K562 (cell line): ENCODE measurements around the gene SGK1. TPM values are rescaled to one million over a fixed set of nuclear protein-coding genes. Genes with fewer than 3 reads are reported as not detected.

Experiments used
- ADNP ChIP-seq: fragments of 200-800 bp; sonication (Bioruptor generic); IDR thresholded peaks from 2 replicates; pipeline ENCODE4 v1.6.1; 2016; ENCODE audit warnings: missing genetic modification characterization, missing compliant biosample characterization
- ATF7 ChIP-seq: fragments of 450-650 bp; IDR thresholded peaks from 2 replicates; pipeline ENCODE4 v1.7.1; 2014; ENCODE audit warnings: mild to moderate bottlenecking, moderate library complexity
- BMI1 ChIP-seq: fragments of 150-350 bp; IDR thresholded peaks from 2 replicates; pipeline ENCODE4 v1.6.1; 2014; ENCODE audit warnings: low read length
- CBFA2T2 ChIP-seq: fragments of 450-650 bp; conservative IDR thresholded peaks from 2 replicates; pipeline ENCODE4 v1.6.1; 2017; ENCODE audit warnings: mild to moderate bottlenecking
- HDAC3 ChIP-seq: fragments of 450-650 bp; IDR thresholded peaks from 2 replicates; pipeline ENCODE4 v1.6.1; 2018; ENCODE audit warnings: borderline replicate concordance, mild to moderate bottlenecking, moderate library complexity; ENCODE audit not compliant: partially characterized antibody
- IFI16 ChIP-seq: fragments of 250-450 bp; sonication (Bioruptor Pico); IDR thresholded peaks from 2 replicates; pipeline ENCODE4 v2.1.2; 2022; ENCODE audit warnings: mild to moderate bottlenecking, inconsistent platforms
- KDM1A ChIP-seq, 2 experiments: fragments of 450-650 bp; IDR thresholded peaks; 2 replicates each; pipeline ENCODE4 v1.6.1; 2016; ENCODE audit warnings: mild to moderate bottlenecking in 2 of 2
- KLF16 ChIP-seq: IDR thresholded peaks from 2 replicates; pipeline ENCODE4 v1.6.1; 2016; ENCODE audit warnings: antibody characterized with exemption
- LEF1 ChIP-seq: fragments of 450-650 bp; IDR thresholded peaks from 2 replicates; pipeline ENCODE4 v1.6.1; 2016; ENCODE audit warnings: mild to moderate bottlenecking
- MIER1 ChIP-seq: fragments of 450-650 bp; IDR thresholded peaks from 2 replicates; pipeline ENCODE4 v1.6.1; 2016; ENCODE audit warnings: antibody characterized with exemption, mild to moderate bottlenecking, low read depth
- PHB ChIP-seq: fragments of 250-450 bp; sonication (Bioruptor Pico); IDR thresholded peaks from 2 replicates; pipeline ENCODE4 v1.5.0; 2021
- POLR3G ChIP-seq: IDR thresholded peaks from 2 replicates; pipeline ENCODE4 v1.6.1; 2011; ENCODE audit not compliant: insufficient read length, insufficient replicate concordance; ENCODE audit errors: extremely low read depth
- RFX5 ChIP-seq: IDR thresholded peaks from 2 replicates; pipeline ENCODE4 v1.6.1; 2011; ENCODE audit warnings: low read depth, mild to moderate bottlenecking, improper control_type of control experiment, low read length
- SAFB ChIP-seq: fragments of 200-400 bp; formaldehyde crosslinking; IDR thresholded peaks from 2 replicates; pipeline ENCODE4 v1.6.1; 2017; ENCODE audit warnings: low read depth, low read length, borderline replicate concordance
- SIN3B ChIP-seq: fragments of 450-650 bp; IDR thresholded peaks from 2 replicates; pipeline ENCODE4 v1.6.1; 2017; ENCODE audit warnings: low read depth, mild to moderate bottlenecking, moderate library complexity
- TEAD1 ChIP-seq, 2 experiments: fragments of 450-650 bp in 1 of 2; sonication (generic) in 1 of 2; formaldehyde crosslinking; IDR thresholded peaks; 2 replicates each; pipeline versions ENCODE4 v1.4.0 to v1.8.0; 2020 to 2022; ENCODE audit warnings: mild to moderate bottlenecking in 2 of 2, missing genetic modification reagents in 1 of 2
- ZNF316 ChIP-seq: fragments of 450-650 bp; IDR thresholded peaks from 2 replicates; pipeline ENCODE4 v1.6.1; 2016
- ZNF57 ChIP-seq: fragments of 450-650 bp; formaldehyde crosslinking; IDR thresholded peaks from 2 replicates; pipeline ENCODE4 v1.4.0; 2020; ENCODE audit warnings: mild to moderate bottlenecking, moderate library complexity
- polyA plus RNA-seq, 8 experiments: library from polyadenylated mRNA; depleted of rRNA in 4 of 8; stranded (reverse) in 5 of 8; unstranded in 3 of 8; fragments of >200 nt; fragmentation: Nextera tagmentation in 2 of 8; fragmentation: Illumina TruSeq in 1 of 8; extraction: Ambion mirVana in 2 of 8; extraction: Trizol in 1 of 8; gene quantifications; 2 replicates each; pipeline versions ENCODE4 v1.2.1 to v1.2.3, GENCODE V29; 2011 to 2014; ENCODE audit warnings: inconsistent platforms in 1 of 8, missing spikeins in 1 of 8
- total RNA-seq, 7 experiments: library from RNA; depleted of rRNA in 6 of 7; stranded (reverse); fragments of >200 nt in 6 of 7; fragmentation: Illumina TruSeq in 2 of 7; extraction: Trizol in 2 of 7; gene quantifications; 2 replicates each; pipeline versions ENCODE4 v1.2.1 to v1.2.3, GENCODE V29; 2011 to 2021; ENCODE audit warnings: low replicate concordance in 1 of 7
- TF ChIP-seq, protein P1 (sequence below): fragments of 450-650 bp; IDR thresholded peaks from 2 replicates; pipeline ENCODE4 v1.6.1; 2016; ENCODE audit warnings: low read depth, mild to moderate bottlenecking, moderate library complexity
- TF ChIP-seq, protein P2 (sequence below): sonication (generic); formaldehyde crosslinking; IDR thresholded peaks from 2 replicates; pipeline ENCODE4 v1.8.1; 2022; ENCODE audit warnings: missing genetic modification reagents
- TF ChIP-seq, protein P3 (sequence below), 3 experiments: IDR thresholded peaks in 2 of 3; conservative IDR thresholded peaks in 1 of 3; 2 replicates each; pipeline ENCODE4 v1.5.1; 2011 to 2012; ENCODE audit warnings: low read length in 3 of 3, mild to moderate bottlenecking in 3 of 3, control low read depth in 2 of 3, improper control_type of control experiment in 1 of 3, inconsistent platforms in 1 of 3, low read depth in 1 of 3, mixed read lengths in 1 of 3, moderate library complexity in 1 of 3; ENCODE audit not compliant: insufficient read depth in 2 of 3
- TF ChIP-seq, protein P4 (sequence below): sonication (generic); formaldehyde crosslinking; IDR thresholded peaks from 2 replicates; pipeline ENCODE4 v1.8.0; 2022; ENCODE audit warnings: mild to moderate bottlenecking, missing genetic modification reagents
- TF ChIP-seq, protein P5 (sequence below): IDR thresholded peaks from 2 replicates; pipeline ENCODE4 v1.6.1; 2011; ENCODE audit not compliant: insufficient read length; ENCODE audit errors: extremely low read depth
- TF ChIP-seq, protein P6 (sequence below): fragments of 450-650 bp; formaldehyde crosslinking; IDR thresholded peaks from 2 replicates; pipeline ENCODE4 v1.4.0; 2020; ENCODE audit warnings: mild to moderate bottlenecking

The SGK1 gene
- total and polyA plus RNA-seq, 9 of the 15 experiments (the other 6 are each of a cell fraction or from before 2014, with no cell fraction given) = 3.5 to 7.2 (median 3.9) TPM

DNA sequence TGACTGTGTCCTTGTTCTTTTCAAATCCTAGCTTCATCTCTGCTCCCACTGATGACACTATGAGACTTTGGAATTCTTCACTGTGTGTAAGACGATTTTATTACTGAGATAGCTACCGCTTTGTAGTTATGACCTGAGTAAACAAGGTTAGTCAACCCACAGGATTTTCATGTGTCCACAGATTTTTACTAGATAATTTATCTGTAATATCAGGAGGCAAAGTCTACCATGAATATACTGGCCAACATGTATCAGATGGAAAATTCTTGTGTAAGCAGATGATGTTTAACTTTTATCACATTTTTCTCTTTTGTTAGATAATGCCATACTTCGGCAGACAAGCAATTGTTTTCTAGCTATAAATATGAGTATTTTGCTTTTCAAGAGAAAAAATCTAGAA is 119.8 kb downstream of the SGK1 start (continued):
- TF ChIP-seq RFX5 (no peak), KDM1A (IDR thresholded peaks at IDR 0.05) (peak; percentile 22 to 38; a peak in 3 of 4 replicates), KLF16 (no peak), ZNF316 (no peak), CBFA2T2 (peak; percentile 39; the same call in 1 of the 2 replicates), ADNP (tag) (no peak), BMI1 (no peak), ZNF57 (CRISPR knock-in tag) (no peak), MIER1 (no peak), SAFB (no peak), ATF7 (0 out of 2 replicates have a peak, but pooled peaks have one; percentile 36), LEF1 (peak; percentile 51; the same call in 1 of the 2 replicates), PHB (CRISPR knock-in tag) (no peak), TEAD1 (CRISPR knock-in tag; IDR thresholded peaks at IDR 0.05) (peak in 1 of 2 experiments; percentile 58; a peak in 1 of 4 replicates), HDAC3 (no peak), SIN3B (no peak), POLR3G (no peak), IFI16 (no peak)
- TF ChIP-seq, protein P1, sequence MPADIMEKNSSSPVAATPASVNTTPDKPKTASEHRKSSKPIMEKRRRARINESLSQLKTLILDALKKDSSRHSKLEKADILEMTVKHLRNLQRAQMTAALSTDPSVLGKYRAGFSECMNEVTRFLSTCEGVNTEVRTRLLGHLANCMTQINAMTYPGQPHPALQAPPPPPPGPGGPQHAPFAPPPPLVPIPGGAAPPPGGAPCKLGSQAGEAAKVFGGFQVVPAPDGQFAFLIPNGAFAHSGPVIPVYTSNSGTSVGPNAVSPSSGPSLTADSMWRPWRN = peak; percentile 30; the same call in 1 of the 2 replicates
- TF ChIP-seq, protein P2, sequence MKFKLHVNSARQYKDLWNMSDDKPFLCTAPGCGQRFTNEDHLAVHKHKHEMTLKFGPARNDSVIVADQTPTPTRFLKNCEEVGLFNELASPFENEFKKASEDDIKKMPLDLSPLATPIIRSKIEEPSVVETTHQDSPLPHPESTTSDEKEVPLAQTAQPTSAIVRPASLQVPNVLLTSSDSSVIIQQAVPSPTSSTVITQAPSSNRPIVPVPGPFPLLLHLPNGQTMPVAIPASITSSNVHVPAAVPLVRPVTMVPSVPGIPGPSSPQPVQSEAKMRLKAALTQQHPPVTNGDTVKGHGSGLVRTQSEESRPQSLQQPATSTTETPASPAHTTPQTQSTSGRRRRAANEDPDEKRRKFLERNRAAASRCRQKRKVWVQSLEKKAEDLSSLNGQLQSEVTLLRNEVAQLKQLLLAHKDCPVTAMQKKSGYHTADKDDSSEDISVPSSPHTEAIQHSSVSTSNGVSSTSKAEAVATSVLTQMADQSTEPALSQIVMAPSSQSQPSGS = no peak
- TF ChIP-seq, protein P3, sequence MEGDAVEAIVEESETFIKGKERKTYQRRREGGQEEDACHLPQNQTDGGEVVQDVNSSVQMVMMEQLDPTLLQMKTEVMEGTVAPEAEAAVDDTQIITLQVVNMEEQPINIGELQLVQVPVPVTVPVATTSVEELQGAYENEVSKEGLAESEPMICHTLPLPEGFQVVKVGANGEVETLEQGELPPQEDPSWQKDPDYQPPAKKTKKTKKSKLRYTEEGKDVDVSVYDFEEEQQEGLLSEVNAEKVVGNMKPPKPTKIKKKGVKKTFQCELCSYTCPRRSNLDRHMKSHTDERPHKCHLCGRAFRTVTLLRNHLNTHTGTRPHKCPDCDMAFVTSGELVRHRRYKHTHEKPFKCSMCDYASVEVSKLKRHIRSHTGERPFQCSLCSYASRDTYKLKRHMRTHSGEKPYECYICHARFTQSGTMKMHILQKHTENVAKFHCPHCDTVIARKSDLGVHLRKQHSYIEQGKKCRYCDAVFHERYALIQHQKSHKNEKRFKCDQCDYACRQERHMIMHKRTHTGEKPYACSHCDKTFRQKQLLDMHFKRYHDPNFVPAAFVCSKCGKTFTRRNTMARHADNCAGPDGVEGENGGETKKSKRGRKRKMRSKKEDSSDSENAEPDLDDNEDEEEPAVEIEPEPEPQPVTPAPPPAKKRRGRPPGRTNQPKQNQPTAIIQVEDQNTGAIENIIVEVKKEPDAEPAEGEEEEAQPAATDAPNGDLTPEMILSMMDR (IDR thresholded peaks at IDR 0.05 in 2 of 3, conservative IDR thresholded peaks at IDR 0.05 in 1 of 3; ENCODE audit: insufficient read depth in 2 of 3, low read depth in 1 of 3, low read length in 3 of 3) = no peak
- TF ChIP-seq, protein P4, sequence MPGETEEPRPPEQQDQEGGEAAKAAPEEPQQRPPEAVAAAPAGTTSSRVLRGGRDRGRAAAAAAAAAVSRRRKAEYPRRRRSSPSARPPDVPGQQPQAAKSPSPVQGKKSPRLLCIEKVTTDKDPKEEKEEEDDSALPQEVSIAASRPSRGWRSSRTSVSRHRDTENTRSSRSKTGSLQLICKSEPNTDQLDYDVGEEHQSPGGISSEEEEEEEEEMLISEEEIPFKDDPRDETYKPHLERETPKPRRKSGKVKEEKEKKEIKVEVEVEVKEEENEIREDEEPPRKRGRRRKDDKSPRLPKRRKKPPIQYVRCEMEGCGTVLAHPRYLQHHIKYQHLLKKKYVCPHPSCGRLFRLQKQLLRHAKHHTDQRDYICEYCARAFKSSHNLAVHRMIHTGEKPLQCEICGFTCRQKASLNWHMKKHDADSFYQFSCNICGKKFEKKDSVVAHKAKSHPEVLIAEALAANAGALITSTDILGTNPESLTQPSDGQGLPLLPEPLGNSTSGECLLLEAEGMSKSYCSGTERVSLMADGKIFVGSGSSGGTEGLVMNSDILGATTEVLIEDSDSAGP (CRISPR knock-in tag) = no peak
- TF ChIP-seq, protein P5, sequence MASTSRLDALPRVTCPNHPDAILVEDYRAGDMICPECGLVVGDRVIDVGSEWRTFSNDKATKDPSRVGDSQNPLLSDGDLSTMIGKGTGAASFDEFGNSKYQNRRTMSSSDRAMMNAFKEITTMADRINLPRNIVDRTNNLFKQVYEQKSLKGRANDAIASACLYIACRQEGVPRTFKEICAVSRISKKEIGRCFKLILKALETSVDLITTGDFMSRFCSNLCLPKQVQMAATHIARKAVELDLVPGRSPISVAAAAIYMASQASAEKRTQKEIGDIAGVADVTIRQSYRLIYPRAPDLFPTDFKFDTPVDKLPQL = no peak
- TF ChIP-seq, protein P6, sequence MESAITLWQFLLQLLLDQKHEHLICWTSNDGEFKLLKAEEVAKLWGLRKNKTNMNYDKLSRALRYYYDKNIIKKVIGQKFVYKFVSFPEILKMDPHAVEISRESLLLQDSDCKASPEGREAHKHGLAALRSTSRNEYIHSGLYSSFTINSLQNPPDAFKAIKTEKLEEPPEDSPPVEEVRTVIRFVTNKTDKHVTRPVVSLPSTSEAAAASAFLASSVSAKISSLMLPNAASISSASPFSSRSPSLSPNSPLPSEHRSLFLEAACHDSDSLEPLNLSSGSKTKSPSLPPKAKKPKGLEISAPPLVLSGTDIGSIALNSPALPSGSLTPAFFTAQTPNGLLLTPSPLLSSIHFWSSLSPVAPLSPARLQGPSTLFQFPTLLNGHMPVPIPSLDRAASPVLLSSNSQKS (CRISPR knock-in tag) = no peak
